Inferior parietal cortex (tissue), 1 donor: ENCODE results near the gene ZBTB39.
"Not testable (repeated sequence)": the region's sequence is repeated elsewhere in the genome, so short reads cannot be mapped to it uniquely, and the experiment has no call there.

Source experiments
- DNase-seq: peaks from one replicate; pipeline ENCODE4 v3.0.0-alpha.2; 2016; ENCODE audit errors: extremely low spot score

ZBTB39 gene

GRCh38 chr12:57000393-57000792 lies 6.0 kb downstream of the ZBTB39 start:
- DNase-seq, result no peak

GRCh38 chr12:56999456-56999855 lies 6.9 kb downstream of the ZBTB39 start:
- no peak for DNase-seq

- DNase-seq, result no peak
These were observed 7.4 kb downstream of the ZBTB39 start for GRCh38 chr12:56998981-56999380.

- DNase-seq, result no peak
These were observed 8.0 kb downstream of the ZBTB39 start for GRCh38 chr12:56998316-56998715.

GRCh38 chr12:56996793-56997545 lies 9.4 kb downstream of the ZBTB39 start:
- DNase-seq, result no peak

- no peak for DNase-seq
These were observed 10.3 kb downstream of the ZBTB39 start for GRCh38 chr12:56995930-56996496.

- DNase-seq, result no peak
These were observed 11.0 kb downstream of the ZBTB39 start for GRCh38 chr12:56995201-56995929.

GRCh38 chr12:56994231-56994746 lies 12.1 kb downstream of the ZBTB39 start:
- DNase-seq, result no peak

GRCh38 chr12:56993346-56993745 lies 13.0 kb downstream of the ZBTB39 start:
- DNase-seq, result no peak

GRCh38 chr12:56991319-56992246 lies 14.8 kb downstream of the ZBTB39 start:
- no peak for DNase-seq

- DNase-seq, result no peak
These were observed 15.6 kb downstream of the ZBTB39 start for GRCh38 chr12:56990648-56991318.

GRCh38 chr12:56989861-56990610 lies 16.3 kb downstream of the ZBTB39 start:
- no peak for DNase-seq

- DNase-seq, result peak; percentile 33
These were observed 18.1 kb downstream of the ZBTB39 start for GRCh38 chr12:56988207-56988739.

- peak; percentile 85 for DNase-seq
These were observed 18.7 kb downstream of the ZBTB39 start for GRCh38 chr12:56987551-56988053.

- no peak for DNase-seq
These were observed 19.3 kb downstream of the ZBTB39 start for GRCh38 chr12:56987011-56987410.

- not testable (repeated sequence) for DNase-seq
These were observed 20.6 kb downstream of the ZBTB39 start for GRCh38 chr12:56985714-56986113.

GRCh38 chr12:56983386-56983785 lies 23.0 kb downstream of the ZBTB39 start:
- no peak for DNase-seq

GRCh38 chr12:56982578-56983236 lies 23.6 kb downstream of the ZBTB39 start:
- not testable (repeated sequence) for DNase-seq

- DNase-seq, result no peak
These were observed 25.3 kb downstream of the ZBTB39 start for GRCh38 chr12:56980941-56981530.
